GM13977 (cell line): ENCODE results near the gene CALD1.

Source experiments
- DNase-seq: peaks from one replicate; pipeline ENCODE4 v3.0.0; 2012; ENCODE audit warnings: low spot score
- in situ Hi-C: fragments of 300-500 bp; cut with MboI; formaldehyde crosslinking; loops from one replicate; pipeline ENCODE4 v1.12.0; 2022; ENCODE audit warnings: low sequenced_read_pairs, low pct_unique_long_range_greater_than_20kb, mixed read lengths, inconsistent platforms; ENCODE audit not compliant: unreplicated experiment
- TF ChIP-seq, protein P1 (sequence below): IDR thresholded peaks from 2 replicates; pipeline ENCODE4 v1.5.1; 2012; ENCODE audit warnings: mild to moderate bottlenecking, control low read depth; ENCODE audit not compliant: insufficient read depth; ENCODE audit errors: extremely low read depth, missing control alignments

The CALD1 gene

GRCh38 chr7:134916171-134916883, 136.9 kb downstream of the CALD1 start:
- TF ChIP-seq, protein P1, sequence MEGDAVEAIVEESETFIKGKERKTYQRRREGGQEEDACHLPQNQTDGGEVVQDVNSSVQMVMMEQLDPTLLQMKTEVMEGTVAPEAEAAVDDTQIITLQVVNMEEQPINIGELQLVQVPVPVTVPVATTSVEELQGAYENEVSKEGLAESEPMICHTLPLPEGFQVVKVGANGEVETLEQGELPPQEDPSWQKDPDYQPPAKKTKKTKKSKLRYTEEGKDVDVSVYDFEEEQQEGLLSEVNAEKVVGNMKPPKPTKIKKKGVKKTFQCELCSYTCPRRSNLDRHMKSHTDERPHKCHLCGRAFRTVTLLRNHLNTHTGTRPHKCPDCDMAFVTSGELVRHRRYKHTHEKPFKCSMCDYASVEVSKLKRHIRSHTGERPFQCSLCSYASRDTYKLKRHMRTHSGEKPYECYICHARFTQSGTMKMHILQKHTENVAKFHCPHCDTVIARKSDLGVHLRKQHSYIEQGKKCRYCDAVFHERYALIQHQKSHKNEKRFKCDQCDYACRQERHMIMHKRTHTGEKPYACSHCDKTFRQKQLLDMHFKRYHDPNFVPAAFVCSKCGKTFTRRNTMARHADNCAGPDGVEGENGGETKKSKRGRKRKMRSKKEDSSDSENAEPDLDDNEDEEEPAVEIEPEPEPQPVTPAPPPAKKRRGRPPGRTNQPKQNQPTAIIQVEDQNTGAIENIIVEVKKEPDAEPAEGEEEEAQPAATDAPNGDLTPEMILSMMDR = no peak
- DNase-seq = no peak
- in situ Hi-C loops = no loop called here

- TF ChIP-seq, protein P1 = no peak
- in situ Hi-C loops = no loop called here
- DNase-seq = no peak
These were observed 139.8 kb downstream of the CALD1 start for GRCh38 chr7:134919240-134919641.

GRCh38 chr7:134920026-134920753, 140.8 kb downstream of the CALD1 start:
- in situ Hi-C loops = no loop called here
- TF ChIP-seq, protein P1 = no peak
- peak; percentile 30 for DNase-seq

GRCh38 chr7:134922720-134923704, 143.6 kb downstream of the CALD1 start:
- in situ Hi-C loops = no loop called here
- DNase-seq = no peak
- TF ChIP-seq, protein P1 = no peak

GRCh38 chr7:134925766-134926165, 146.3 kb downstream of the CALD1 start:
- in situ Hi-C loops = no loop called here
- TF ChIP-seq, protein P1 = no peak

GRCh38 chr7:134926396-134926795, 147.0 kb downstream of the CALD1 start:
- in situ Hi-C loops = no loop called here
- no peak for DNase-seq
- TF ChIP-seq, protein P1 = no peak

More at GRCh38 chr7:134925766-134926165, 146.3 kb downstream of the CALD1 start:
- DNase-seq = no peak
